Activated naive CD4-positive, alpha-beta T cell treated with anti-CD3 and anti-CD28 coated beads, Interleukin-2, amount 50 U/mL, for 16 hours (primary cell): ENCODE measurements around the gene MMP28.

Experiments
- DNase-seq: peaks from one replicate; pipeline ENCODE4 v3.0.0-alpha.2; 2020

Gene MMP28

DNA sequence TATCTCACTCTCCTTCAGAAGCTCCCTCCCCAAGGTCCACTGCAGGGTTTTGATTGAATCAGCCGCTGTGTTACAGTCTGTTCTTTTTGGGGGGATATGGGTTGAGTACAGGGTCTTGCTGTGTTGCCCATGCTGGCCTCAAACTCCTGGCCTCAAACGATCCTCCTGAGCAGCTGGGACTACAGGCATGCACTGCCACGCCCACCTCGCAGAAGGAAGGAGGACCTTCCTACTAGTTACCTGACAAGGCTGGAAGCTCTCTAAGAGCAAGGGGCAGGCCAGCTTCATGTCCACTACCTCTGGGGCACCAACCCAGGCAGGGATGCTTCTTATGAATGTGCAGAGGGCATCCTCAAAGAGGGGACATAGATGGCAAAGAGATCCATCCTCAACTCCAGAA is 1.9 kb upstream of the MMP28 start:
- no peak for DNase-seq

DNA sequence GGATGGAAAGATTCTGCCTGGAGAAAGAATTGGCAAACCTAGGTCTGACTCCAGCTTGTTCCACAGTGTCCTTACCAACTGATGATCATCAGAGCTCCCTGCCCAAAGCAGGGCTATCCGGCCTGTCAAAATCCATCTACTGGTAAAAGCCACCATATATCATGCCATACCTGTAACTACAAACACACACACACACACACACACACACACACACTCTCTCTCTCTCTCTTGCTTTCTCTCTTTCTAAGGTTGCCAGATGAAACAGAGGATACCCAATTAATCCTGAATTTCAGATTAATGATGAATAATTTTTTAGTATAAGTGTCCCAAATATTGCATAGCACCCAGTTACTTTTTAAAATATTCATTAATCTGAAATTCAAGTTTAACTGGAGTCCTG is 1.5 kb upstream of the MMP28 start:
- no peak for DNase-seq

DNA sequence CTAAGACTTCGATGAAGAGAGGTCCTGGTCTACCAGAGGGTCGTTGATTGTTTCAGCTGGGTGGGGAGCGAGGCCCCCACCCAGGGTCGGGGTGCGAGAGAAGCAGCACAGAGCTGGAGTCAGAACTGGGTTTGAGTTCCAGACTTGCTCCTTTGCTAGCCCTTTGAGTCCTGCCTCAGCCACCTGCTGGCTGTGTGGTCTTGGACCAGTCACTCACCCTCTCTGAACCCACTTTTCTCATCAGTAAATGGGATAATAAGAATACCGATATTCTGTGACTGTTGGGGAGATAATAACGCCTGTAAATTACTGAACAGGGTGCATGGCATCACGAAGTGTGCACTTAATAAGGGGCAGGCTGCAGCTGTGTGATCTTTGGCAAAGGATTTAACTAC is 427 bp upstream of the MMP28 start:
- no peak for DNase-seq

DNA sequence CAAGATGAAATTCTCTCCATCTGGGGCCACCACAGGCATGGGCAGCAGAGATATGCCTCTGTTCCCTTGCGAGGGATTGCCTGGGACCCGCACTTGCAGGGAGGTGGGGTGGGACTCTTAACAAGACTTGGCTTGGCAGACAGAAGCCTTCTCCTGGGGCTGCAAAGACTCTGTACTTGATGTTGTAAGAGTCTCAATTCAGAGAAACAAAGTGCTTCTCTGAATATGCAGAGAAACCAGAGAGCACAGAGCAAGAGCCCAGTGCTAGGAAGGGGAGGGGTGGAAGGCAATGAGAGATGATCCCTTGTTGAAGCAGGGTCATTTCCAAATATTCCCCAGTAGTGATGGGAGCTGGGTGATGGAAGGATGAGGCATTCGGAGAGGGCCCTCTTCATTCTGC is 2.2 kb downstream of the MMP28 start:
- no peak for DNase-seq

DNA sequence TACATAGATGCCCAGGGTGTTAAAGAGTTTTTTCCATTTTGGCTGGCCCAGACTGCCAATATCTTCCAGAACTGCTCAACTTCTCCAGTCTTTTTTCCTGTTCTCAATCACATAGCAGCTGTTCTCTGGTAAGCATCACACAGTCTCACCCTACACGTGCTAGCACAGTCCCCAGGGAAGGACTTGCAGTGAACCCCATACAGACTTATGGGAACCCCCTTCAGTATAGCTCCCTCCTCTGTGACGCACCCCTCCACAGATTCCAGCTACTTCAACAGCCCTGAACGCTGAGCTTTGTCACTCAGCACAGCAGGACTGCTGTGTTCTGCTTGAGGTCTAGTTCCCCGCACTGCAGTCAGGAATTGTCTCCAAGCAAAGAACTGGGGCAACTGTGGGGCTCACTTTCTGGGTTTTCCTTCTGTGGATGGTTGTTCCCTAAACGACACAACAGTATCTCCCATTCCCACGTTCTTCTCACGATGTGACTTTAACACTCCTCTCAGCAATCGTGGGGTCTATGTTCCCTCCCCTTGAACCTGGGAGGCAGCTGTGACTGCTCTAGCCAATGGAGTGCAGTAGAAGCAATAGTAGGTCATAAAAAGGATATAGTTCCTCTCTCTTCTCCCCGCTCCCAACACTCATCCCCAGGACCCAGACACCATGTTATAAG is 3.6 kb downstream of the MMP28 start:
- no peak for DNase-seq

DNA sequence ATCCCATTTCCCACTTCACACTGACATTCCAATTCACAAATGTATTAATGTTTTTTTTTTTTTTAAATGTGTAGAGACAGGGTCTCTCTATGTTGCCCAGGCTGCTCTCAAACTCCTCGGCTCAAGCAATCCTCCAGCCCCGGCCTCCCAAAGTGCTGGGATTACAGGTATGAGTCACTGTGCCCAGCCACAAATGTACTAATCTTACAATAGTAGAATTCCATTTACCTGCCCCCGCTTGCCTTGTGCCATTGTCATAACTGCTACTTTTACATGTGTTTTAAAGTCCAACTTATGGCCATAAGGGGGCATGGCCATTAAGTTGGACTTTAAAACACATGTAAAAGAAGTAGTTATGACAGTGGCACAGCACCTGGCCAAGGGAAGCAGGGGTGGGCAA is 4.6 kb downstream of the MMP28 start:
- DNase-seq = no peak

DNA sequence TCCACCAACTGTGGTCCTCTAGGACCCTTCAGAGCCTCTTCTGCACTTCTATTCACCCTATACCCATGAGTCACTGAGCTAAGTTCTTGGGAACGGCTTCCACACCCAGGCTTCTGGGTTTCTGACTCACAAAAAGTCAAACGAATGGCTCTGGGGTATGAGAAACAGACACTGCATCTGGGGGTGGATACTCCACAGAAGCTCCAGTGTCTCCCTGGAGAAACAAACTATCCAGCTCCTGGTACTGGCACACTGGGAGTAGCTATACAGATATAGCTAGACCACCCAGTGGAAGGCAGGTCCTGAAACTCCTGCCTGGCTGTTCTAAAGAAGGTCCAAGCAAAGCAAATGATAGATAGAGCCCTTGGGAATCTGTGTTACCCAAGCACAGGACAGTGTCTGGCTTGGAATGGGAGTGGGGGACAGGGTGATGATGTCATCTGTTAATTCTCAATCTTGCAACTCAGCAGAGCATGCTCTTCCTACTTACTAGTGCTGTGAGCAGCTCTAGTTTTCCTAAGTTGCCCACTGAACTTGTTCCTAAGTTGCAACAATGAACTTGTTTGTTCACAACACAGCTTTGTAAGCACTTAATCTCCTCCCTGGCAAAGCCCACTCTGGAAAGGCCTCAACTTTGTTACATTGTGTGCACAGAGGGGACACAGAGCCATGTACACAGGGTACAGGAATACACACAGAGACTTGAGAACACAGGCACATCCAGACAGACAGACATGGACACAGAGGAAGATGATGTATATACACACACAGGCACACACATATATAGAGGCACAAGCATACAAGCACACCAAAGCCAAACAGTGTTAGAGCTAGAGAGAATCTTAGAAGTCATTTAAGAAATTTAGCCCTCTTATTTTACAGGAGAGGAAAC is 6.7 kb downstream of the MMP28 start:
- DNase-seq = no peak

DNA sequence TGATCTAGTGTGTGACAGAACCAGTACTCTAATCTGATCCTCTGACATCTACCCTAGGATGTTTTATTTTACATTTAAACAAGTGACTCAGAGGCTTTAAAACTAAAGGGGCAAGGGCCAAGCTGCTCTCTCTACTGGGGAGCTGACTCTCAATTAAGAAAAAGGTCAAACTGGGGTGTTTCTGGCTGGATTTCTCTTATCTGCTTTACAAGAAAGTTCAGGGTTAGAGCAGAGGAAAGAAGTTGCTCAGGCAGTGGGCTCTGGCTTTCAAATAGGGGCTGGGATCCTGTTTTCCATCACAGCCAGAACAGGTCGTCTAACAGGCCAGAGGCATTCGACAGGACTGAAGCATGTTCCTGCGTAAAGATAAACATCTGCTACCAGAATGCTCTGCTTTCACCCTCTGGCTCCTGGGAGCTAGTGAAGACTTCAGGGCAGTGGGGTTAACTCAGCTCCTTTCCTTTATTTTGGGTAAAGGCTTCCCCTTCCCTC is 8.5 kb downstream of the MMP28 start:
- no peak for DNase-seq

DNA sequence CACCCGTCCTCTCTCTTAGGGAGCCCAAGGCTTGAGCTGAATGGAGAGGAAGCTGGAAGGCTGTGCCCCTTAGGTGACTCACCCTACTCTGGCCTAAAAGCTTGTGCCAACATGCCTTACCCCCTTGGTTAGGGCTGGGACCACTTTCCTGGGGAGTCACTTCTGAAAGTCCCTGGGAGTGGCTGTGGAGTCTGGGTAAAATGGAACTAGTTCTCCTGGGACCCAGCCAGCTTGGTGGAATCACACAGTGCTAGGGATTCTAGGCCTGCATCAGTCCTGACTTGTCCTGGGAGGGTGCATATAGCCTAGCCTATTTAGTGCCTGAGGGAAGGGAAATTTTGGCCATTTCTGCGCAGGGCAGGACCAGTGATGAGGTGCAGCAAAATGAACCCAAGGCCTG is 10.5 kb downstream of the MMP28 start:
- DNase-seq = no peak

DNA sequence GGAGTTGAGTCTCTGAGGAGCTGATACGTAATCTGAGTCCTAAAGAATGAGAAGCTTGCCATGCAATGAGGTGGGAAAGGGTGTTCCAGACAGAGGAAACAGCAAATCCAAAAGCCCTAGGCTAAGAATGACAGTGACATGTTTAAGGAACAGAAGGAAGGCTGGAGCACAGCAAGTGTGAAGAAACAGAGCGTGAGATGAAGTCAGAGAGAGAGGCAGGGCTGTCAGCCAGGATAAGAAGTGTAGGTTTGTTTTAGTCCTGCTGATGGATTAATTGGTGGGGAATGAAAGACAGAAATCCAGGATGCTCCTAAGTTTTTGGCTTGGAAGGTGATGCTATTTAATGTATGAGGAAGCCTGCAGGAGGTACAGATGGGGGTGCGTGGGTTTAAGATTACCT is 14.5 kb downstream of the MMP28 start:
- DNase-seq = no peak

DNA sequence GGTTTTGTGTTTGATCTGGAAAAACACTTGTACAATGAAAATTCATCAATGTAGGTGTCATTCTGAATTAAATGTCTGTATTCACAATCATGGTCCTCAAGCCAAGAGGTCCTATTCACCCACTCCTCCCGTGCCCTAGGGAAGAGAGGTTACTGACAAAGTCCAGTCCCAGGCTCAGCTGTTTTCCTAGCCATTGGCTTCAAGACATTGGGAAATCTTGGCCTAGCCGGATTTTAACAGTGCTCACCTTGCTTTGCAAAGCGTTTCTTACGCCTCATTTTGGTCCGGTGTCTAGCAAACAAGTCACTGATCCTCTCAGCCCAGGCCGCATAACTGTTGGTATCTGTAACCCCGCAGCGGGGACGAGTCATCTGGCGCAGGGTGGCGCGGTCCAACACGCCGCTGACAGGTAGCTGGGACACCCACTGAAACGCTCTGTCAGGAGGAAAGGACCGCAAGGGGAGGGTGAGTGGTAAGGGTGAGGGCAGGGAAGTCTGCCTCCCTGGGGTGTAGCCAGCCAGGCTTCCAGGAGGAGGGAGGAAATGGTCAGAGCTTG is 16.7 kb downstream of the MMP28 start:
- DNase-seq = no peak

DNA sequence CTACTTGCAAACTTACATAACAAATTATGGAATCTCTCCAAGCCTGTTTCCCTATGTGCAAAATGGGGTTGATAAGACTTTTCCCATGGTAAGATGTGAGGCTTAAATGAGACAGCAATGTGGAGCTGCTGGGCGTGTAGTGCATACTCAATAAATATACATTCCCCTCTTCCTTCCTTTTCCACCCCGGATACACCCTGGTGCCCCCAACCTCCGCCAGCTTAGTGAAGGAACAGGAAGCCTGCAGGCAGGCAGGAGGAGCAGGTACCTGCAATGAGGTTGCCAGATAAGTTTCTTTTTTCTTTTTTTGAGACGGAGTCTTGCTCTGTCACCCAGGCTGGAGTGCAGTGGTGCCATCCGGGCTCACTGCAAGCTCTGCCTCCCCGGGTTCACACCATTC is 19.9 kb downstream of the MMP28 start:
- no peak for DNase-seq

DNA sequence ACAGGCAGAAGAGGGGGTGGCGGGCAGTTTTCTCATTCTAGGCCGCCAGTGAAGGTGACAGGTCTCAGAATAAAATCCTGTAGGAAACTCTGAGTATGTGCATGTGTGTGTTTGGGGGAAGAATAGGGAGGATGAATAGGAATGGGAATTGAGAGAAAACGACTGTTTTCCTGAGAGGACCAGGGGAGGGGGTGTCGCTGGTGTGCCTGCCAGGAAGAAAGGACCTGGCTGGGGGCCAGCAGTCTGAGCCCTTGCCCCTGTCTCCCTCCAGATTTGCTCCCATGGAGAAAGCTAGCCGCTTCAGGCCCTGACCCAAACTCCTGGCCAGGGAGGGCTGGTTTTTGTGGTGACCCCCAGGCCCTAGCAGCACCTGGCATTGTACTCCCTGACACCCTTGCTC is 20.4 kb downstream of the MMP28 start:
- DNase-seq = no peak

DNA sequence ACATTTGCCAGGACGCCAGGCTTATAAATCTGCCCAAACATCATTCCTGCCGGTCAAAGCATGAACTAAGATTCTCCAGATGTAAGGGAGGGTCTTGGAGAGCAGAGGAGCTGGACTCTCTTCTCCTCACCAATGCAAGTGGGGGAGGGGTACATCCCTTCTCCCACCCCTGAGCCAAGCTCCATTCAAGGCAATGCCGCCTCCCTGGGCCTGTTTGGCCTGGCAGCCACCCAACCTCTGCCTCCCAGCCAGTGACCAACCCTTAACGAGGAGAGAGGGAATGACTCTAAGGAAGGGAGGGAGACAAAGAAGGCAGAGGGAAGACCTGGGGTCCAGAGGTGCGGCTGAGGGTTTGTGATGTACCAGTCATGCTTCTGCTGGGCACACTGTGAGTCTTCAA is 20.9 kb downstream of the MMP28 start:
- DNase-seq = no peak

DNA sequence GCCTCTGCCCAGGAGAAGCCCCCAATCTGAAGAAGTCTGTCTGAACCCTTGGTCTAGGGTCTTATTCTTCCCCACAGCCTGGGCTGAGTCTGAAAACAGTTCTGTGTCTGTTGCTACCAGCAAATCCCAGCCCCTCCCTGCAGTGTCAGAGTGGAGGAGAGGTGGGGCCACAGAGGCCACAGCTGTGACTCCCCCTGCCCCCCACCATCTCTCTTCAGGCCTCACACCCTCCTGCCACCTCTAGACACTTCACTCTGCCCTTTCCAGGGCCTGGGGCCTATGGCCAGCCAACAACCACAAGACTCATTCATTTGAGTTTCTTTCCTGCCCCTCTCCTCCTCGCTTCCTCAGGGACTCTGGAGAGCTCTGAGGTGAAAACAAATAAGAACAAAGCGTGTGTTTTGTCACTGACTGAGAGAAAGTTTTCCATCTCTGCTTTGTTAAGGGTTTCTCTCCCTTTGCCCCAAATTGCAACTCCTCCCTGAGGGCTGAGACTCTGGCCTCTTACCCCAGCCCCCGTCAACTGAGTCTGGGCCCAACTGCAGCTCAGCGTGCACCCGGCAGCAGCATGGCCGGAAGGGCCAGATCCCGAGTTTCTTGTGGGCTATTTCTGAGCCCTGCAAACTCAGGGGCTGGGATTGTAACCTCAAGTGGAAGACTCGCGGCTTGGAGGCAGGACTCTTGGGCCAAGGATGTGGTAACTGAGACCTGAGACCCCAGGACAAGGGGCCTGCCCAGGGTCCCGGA is 21.6 kb downstream of the MMP28 start:
- no peak for DNase-seq

DNA sequence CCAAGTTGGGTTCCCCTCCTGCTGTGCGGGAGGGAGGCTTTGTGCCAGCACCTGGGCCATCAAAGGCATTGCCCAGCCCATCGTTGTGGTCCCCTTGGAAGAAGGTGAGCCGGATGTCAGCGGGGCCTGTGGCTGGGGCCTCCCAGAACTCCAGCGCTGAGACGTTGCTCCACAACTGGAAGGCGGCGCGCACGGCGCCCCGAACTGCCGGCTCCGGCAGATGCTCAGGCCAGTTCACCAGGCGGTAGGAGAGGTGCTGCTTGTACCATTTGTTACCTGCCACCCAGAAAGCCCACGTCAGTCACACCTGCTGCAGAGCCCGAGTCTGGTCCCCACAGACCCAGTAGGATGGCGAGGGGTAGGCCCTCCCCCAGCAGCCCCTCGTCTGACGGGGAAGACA is 22.3 kb downstream of the MMP28 start:
- DNase-seq = no peak

DNA sequence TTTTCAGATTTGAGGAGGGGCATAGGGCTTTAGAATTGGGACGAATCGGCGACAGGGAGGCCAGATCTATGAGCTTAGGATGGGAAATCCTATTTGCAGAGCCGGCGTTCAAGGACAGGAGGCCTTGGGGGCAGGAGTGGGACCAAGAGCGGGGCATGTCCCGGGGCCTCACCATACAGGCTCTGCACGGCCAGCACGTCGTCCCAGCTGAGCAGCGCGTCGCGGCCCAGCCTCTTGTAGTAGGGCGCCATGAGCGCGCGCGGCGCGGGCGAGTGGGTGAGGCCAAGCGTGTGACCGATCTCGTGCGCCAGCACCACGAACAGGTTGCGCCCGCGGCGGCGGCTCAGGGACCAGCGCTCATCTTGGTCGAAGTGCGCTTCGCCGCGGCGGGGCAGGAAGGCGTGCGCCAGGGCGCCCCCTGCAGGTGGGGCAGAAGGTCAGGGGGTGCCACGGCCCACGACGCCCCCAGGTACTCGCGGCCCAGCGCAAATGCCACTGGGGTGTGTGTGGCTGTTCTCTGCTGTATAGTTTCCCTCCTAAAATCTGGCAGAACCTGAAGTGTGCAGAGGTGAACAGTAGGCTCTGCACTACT is 25.4 kb downstream of the MMP28 start:
- DNase-seq = no peak

DNA sequence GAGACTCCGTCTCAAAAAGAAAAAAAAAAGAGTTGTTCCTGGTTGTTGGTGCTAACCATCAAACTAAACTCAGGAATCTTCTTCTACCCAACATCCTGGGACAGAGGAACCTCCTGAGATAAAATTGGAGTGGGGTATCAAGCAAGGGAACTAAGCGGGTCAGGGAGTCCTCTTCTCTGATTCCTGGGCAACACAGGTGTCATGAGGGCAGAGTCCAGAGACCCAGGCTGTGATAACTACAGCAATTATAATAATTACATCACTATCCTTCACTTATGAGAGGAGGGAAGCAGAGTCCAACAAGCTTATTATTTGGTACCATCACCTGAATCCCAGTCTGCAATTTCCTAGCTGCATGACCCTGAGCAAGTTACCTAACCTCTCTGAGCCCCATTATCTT is 26.6 kb downstream of the MMP28 start:
- no peak for DNase-seq

DNA sequence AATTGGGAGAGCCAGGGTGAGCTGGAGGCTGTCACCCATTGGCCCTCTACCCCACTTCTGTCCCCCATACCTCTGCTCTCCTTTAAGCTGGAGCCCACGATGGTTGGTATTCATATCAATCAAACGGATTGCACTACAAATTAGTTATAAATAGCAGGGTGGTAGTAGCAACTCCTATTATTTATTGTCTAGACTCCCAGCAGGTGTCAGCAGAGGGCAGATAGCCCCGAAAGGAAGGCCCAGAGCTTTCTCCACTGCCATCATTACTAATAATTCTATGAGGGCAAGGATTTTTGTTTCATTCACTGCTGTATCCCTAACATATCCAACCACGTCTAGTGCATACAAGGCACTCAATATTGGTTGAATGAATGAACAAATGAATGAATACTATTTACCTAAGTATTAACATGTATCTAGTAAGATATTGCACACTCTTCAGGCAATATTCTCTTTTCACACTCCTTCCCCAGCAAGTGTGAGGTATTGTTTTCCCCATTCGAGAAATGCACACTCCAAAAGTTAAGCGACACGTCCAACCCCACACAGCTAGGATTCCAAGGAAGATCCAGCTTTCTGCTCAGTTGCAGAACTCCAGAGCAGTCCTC is 28.4 kb downstream of the MMP28 start:
- peak; percentile 45 for DNase-seq

DNA sequence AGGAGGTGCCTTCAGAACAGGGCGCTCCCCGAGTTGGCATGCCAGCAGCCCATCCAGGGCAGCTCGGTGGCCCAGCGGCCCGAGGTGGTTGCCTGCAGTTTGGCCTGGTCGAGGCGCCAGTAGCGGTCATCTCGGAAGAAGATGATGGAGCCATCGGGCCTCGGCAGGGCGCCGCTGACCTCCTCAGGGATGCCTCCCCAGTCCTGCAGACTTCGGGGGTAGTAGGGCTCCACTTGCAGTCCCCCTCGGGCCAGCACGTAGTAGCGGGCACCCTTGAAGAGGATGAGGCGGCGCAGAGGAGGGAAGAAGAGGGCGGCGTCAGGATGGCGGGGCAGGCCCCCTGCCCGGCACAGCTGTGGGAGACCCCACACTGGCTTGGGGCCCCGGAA is 29.0 kb downstream of the MMP28 start:
- no peak for DNase-seq

DNA sequence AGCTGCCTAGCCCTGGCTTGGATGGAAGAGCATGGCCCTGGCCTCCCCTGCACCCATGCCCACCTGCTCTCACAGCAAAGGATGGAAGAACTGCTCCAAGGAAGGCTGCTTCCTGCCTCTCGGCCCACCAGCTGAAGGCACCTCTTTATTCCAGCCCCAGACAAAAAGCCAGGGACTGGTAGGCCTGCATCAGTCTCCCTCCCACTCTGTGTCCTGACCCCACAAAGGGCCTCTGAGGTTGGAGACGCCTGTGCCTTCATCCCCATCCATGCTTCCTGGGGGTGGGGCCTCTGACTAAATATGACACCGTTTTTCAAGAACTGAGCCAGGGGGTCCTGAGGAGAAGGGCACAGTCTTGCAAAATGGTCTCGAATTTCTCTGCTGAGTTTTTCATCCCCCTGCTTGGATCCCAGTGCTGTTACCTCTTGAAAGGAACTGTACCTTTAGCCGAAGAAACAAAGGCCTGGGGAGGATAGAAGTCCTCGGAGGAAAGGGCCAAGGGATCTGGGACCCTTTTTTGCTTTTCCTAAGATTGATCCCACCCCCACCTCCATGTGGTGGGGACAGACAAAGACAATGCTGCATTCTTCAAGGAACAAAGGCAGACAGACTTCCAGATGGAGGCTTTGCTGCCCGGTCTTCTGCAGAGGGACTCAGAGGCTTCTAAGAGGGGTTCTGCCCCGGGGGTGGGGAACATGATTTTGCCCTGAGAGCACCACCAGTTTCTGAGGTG is 29.5 kb downstream of the MMP28 start:
- DNase-seq = no peak
